H9 (cell line): ENCODE results near the gene ALLC. TPM values are rescaled to one million over a fixed set of nuclear protein-coding genes. Genes with fewer than 3 reads are reported as not detected.

ENCODE experiments used
- DNase-seq: peaks from one replicate; pipeline ENCODE4 v3.0.0-alpha.2; 2017
- H2AFZ ChIP-seq: one replicate; pipeline ENCODE4 v1.6.1; 2013; ENCODE audit warnings: mild to moderate bottlenecking, low read length, control low read depth, moderate library complexity
- H2AK5ac ChIP-seq: 2 replicates; pipeline ENCODE4 v1.6.1; 2013; ENCODE audit warnings: low read length, control low read depth, mixed read lengths; ENCODE audit not compliant: insufficient read length
- H2BK120ac ChIP-seq: one replicate; pipeline ENCODE4 v1.6.1; 2013; ENCODE audit warnings: low read depth, mild to moderate bottlenecking, low read length, control low read depth, inconsistent platforms; ENCODE audit not compliant: poor library complexity, severe bottlenecking
- H2BK12ac ChIP-seq: 2 replicates; pipeline ENCODE4 v1.6.1; 2013; ENCODE audit warnings: low read length, control low read depth, mixed read lengths, low read depth; ENCODE audit not compliant: insufficient read length
- H2BK15ac ChIP-seq: 2 replicates; pipeline ENCODE4 v1.6.1; 2013; ENCODE audit warnings: low read depth, low read length, control low read depth
- H2BK20ac ChIP-seq: one replicate; pipeline ENCODE4 v1.6.1; 2013; ENCODE audit warnings: low read depth, mild to moderate bottlenecking, low read length, control low read depth, inconsistent platforms; ENCODE audit not compliant: poor library complexity, severe bottlenecking
- H2BK5ac ChIP-seq: 2 replicates; pipeline ENCODE4 v1.6.1; 2013; ENCODE audit warnings: low read length, control low read depth, mixed read lengths; ENCODE audit not compliant: insufficient read length
- H3K14ac ChIP-seq: 2 replicates; pipeline ENCODE4 v1.6.1; 2013; ENCODE audit warnings: low read length, control low read depth; ENCODE audit not compliant: insufficient read depth
- H3K18ac ChIP-seq: 2 replicates; pipeline ENCODE4 v1.6.1; 2013; ENCODE audit warnings: low read depth, mild to moderate bottlenecking, mixed read lengths, low read length, control low read depth; ENCODE audit not compliant: insufficient read length
- H3K23ac ChIP-seq: 2 replicates; pipeline ENCODE4 v1.6.1; 2013; ENCODE audit warnings: low read length, control low read depth, mixed read lengths, low read depth; ENCODE audit not compliant: insufficient read length
- H3K23me2 ChIP-seq: 2 replicates; pipeline ENCODE4 v1.6.1; 2013; ENCODE audit warnings: low read depth, mild to moderate bottlenecking, mixed read lengths, low read length, control low read depth; ENCODE audit not compliant: insufficient read length, poor library complexity, severe bottlenecking
- H3K27ac ChIP-seq: 2 replicates; pipeline ENCODE4 v1.5.1; 2013; ENCODE audit warnings: low read length, control low read depth, mixed read lengths, low read depth; ENCODE audit not compliant: insufficient read length
- H3K27me3 ChIP-seq: 2 replicates; pipeline ENCODE4 v1.6.1; 2013; ENCODE audit warnings: low read length, control low read depth, inconsistent platforms; ENCODE audit not compliant: insufficient read depth
- H3K4ac ChIP-seq: 2 replicates; pipeline ENCODE4 v1.6.1; 2013; ENCODE audit warnings: low read depth, mild to moderate bottlenecking, control low read depth, inconsistent platforms, low read length, moderate library complexity
- H3K4me1 ChIP-seq: 2 replicates; pipeline ENCODE4 v1.6.1; 2013; ENCODE audit warnings: low read length, control low read depth, inconsistent platforms; ENCODE audit not compliant: insufficient read depth
- H3K4me2 ChIP-seq: 2 replicates; pipeline ENCODE4 v1.6.1; 2013; ENCODE audit warnings: low read length, control low read depth, mixed read lengths; ENCODE audit not compliant: insufficient read length, insufficient read depth
- H3K56ac ChIP-seq: 2 replicates; pipeline ENCODE4 v1.6.1; 2013; ENCODE audit warnings: low read depth, mild to moderate bottlenecking, mixed read lengths, low read length, control low read depth; ENCODE audit not compliant: insufficient read length
- H3K79me1 ChIP-seq: 2 replicates; pipeline ENCODE4 v1.6.1; 2013; ENCODE audit warnings: low read depth, mild to moderate bottlenecking, moderate library complexity, low read length, control low read depth, inconsistent platforms; ENCODE audit not compliant: insufficient read depth, poor library complexity, severe bottlenecking
- H3K79me2 ChIP-seq: 2 replicates; pipeline ENCODE4 v1.6.1; 2013; ENCODE audit warnings: low read length, control low read depth, inconsistent platforms; ENCODE audit not compliant: insufficient read depth
- H3K9ac ChIP-seq: 2 replicates; pipeline ENCODE4 v1.6.1; 2013; ENCODE audit warnings: low read length, control low read depth, mixed read lengths; ENCODE audit not compliant: insufficient read length; ENCODE audit errors: extremely low read depth
- H3K9me3 ChIP-seq: one replicate; pipeline ENCODE4 v1.6.1; 2013; ENCODE audit warnings: low read depth, low read length, inconsistent platforms; ENCODE audit not compliant: control insufficient read depth
- H3T11ph ChIP-seq: one replicate; pipeline ENCODE4 v1.6.1; 2013; ENCODE audit warnings: mild to moderate bottlenecking, low read length, control low read depth, inconsistent platforms
- H4K20me1 ChIP-seq: one replicate; pipeline ENCODE4 v1.6.1; 2013; ENCODE audit not compliant: control insufficient read depth, insufficient read length, insufficient read depth
- H4K5ac ChIP-seq: 2 replicates; pipeline ENCODE4 v1.6.1; 2013; ENCODE audit warnings: low read depth, mild to moderate bottlenecking, mixed read lengths, low read length, control low read depth; ENCODE audit not compliant: insufficient read length
- H4K8ac ChIP-seq: replicated peaks from 2 replicates; pipeline ENCODE4 v1.6.1; 2013; ENCODE audit warnings: low read length, control low read depth, mixed read lengths, low read depth; ENCODE audit not compliant: insufficient read length
- H4K91ac ChIP-seq: 2 replicates; pipeline ENCODE4 v1.6.1; 2013; ENCODE audit warnings: low read depth, mild to moderate bottlenecking, moderate library complexity, mixed read lengths, low read length, control low read depth; ENCODE audit not compliant: insufficient read length
- H3K27ac Mint-ChIP-seq, 3 experiments: 2 replicates in 2 of 3; 3 replicates in 1 of 3; pipeline ENCODE4 v1.8.0; 2020 to 2021; ENCODE audit warnings: mixed read lengths in 3 of 3, mild to moderate bottlenecking in 1 of 3, moderate library complexity in 1 of 3
- H3K27me3 Mint-ChIP-seq: 2 replicates; pipeline ENCODE4 v1.8.0; 2021; ENCODE audit warnings: low read depth, mild to moderate bottlenecking, moderate library complexity, mixed read lengths
- H3K36me3 Mint-ChIP-seq, 3 experiments: 2 replicates in 2 of 3; 3 replicates in 1 of 3; pipeline ENCODE4 v1.8.0; 2020 to 2021; ENCODE audit warnings: low read depth in 3 of 3, mixed read lengths in 3 of 3; ENCODE audit not compliant: insufficient read depth in 1 of 3
- H3K4me1 Mint-ChIP-seq, 2 experiments: 2 replicates each; pipeline ENCODE4 v1.8.0; 2020; ENCODE audit warnings: mixed read lengths in 2 of 2
- H3K4me3 Mint-ChIP-seq, 2 experiments: 2 replicates in 1 of 2; 3 replicates in 1 of 2; pipeline ENCODE4 v1.8.0; 2020 to 2021; ENCODE audit warnings: mild to moderate bottlenecking in 2 of 2, mixed read lengths in 2 of 2, moderate library complexity in 1 of 2
- H3K9me3 Mint-ChIP-seq, 2 experiments: 2 replicates in 1 of 2; 3 replicates in 1 of 2; pipeline ENCODE4 v1.8.0; 2020; ENCODE audit warnings: mild to moderate bottlenecking in 2 of 2, mixed read lengths in 2 of 2, moderate library complexity in 1 of 2
- CTCF ChIP-seq: fragments of 200-600 bp; sonication (generic); conservative IDR thresholded peaks from 3 replicates; pipeline ENCODE4 v1.8.0; 2021; ENCODE audit warnings: antibody characterized with exemption, mild to moderate bottlenecking
- WGBS: extraction: QIAGEN DNeasy Blood & Tissue Kit; methylation state at CpG from one replicate; pipeline ENCODE4 v1.1.7; 2013; ENCODE audit warnings: missing lambda C conversion rate, low lambda C conversion rate, mixed read lengths; ENCODE audit not compliant: insufficient read length; ENCODE audit errors: extremely low coverage; 5-methylcytosine and 5-hydroxymethylcytosine counted together
- total RNA-seq: library from RNA; stranded (reverse); gene quantifications from 2 replicates; pipeline ENCODE4 v1.2.1, GENCODE V29; 2021

The ALLC gene
- total RNA-seq, 1 experiment from 2014 or later = not detected

- Histone ChIP-seq H2AFZ (no peak overlapping the region), H3T11ph (no peak overlapping the region), H3K56ac (no peak overlapping the region), H2BK120ac (no peak overlapping the region), H3K14ac (no peak overlapping the region), H2BK12ac (no peak overlapping the region), H3K27me3 (no peaks in the 10 kb centered on the region), H2BK5ac (no peak overlapping the region), H4K91ac (no peak overlapping the region), H4K20me1 (no peaks in the 10 kb centered on the region), H3K27ac (no peak overlapping the region), H2AK5ac (no peak overlapping the region), H3K9me3 (no peaks in the 10 kb centered on the region), H3K4me1 (no peaks in the 10 kb centered on the region), H3K4me2 (no peak overlapping the region), H3K23ac (no peak overlapping the region), H2BK15ac (no peak overlapping the region), H3K4ac (no peak overlapping the region), H4K8ac (no peak overlapping the region), H3K9ac (no peak overlapping the region), H3K79me1 (no peaks in the 10 kb centered on the region), H3K18ac (no peak overlapping the region), H4K5ac (no peak overlapping the region), H3K23me2 (peaks cover 2% of the 10 kb centered on the region), H2BK20ac (no peak overlapping the region), H3K79me2 (no peaks in the 10 kb centered on the region)
- H3K4me3 Mint-ChIP-seq = no peak overlapping the region
- peaks cover 15 to 26% of the 10 kb centered on the region in 2 experiments for H3K4me1 Mint-ChIP-seq
- peak overlapping the region in 1 of 3 experiments; percentile 44; a peak in 1 of 7 replicates for H3K27ac Mint-ChIP-seq
- H3K9me3 Mint-ChIP-seq = peaks cover 0 to 2% of the 10 kb centered on the region in 2 experiments; a peak in 1 of 5 replicates
- no peak for DNase-seq
- no CpG with 5 or more reads among the region's 9 CpGs for WGBS
- peaks cover 14% of the 10 kb centered on the region for H3K27me3 Mint-ChIP-seq
- no peak for TF ChIP-seq CTCF
- H3K36me3 Mint-ChIP-seq = no peaks in the 10 kb centered on the region; a peak in 2 of 7 replicates
Observed at GRCh38 chr2:3652896-3653625, 4.9 kb upstream of the ALLC start.
